NCI-H128 (cell line): ENCODE results near the gene CLPSL2.

Experiments used
- DNase-seq: peaks from one replicate; lab custom pipeline; 2025; ENCODE audit not compliant: unreplicated experiment; lab: John Stamatoyannopoulos, UW

The CLPSL2 gene

DNA sequence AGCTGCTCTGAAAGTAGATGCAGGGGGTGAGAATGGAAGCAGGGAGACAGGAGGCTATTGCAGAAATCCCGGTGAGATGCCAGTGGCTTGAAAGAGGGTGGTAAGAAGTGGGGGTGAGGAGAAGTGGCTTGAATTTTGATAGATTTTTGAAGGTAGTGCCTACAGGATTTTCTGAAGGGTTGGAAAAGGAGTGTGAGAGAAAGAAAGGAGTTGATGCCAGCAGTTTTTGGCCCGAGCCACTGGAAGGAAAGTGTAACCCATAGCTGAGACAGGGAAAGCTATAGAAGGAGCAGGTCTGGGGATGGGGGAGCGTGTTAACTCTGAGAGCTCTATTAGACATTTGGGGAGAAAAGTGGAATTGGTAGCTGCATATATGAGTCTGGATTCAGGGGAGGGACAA lies 29.9 kb upstream of the CLPSL2 start:
- no peak for DNase-seq

DNA sequence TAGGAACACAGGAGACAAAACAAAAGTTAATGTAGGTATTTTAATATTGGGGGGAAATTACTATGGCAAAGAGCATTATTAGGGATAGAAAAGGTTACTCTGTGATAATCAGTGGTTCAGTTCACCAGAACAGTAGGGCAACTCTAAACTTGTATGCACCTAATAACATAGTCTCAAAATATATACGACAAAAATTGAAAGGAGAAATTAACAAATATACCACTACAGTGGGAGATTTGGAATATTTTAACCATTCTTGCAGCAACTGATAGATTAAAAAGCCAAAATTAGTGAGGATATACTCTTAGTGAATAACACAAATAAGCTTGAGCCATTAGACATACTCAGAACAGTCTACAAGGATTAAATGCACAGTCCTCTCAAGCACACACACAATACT lies 28.5 kb upstream of the CLPSL2 start:
- no peak for DNase-seq

DNA sequence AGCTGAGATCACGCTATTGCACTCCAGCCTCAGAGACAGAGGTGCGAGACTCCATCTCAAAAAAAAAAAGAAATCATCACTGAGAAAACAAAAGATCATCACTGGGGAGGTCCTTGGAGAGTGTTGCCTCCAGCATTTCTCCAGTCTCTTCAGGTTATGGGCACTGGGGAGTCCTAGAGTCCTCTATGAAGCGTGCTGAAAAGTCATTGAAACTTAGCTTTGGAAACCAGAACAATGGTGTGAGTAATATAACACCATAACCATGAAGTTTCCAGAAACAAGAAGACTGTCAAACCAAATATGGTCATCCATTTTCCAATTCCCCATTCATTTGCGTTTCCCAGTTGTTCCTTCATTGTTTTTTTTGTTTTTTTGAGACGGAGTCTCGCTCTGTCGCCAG lies 25.8 kb upstream of the CLPSL2 start:
- no peak for DNase-seq

DNA sequence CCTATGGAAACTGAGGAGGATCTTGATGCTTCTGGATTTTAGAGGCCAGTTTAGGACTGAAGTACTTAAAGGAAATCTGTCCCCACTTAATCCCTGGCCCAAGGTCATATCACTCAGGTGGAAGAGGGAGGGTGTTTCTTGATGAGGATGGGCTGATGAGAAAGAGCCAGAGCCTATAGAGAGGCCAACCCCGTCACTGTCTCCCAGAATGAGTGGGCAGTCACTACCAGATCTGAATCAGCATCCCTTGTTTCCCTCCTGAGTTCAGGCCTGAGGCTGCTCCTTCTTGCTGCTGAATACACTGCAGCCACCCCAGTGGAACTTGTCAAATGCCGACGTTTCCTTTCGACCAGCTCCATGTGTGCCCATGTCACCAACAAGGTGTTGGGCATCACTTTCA lies 24.8 kb upstream of the CLPSL2 start:
- DNase-seq: no peak

DNA sequence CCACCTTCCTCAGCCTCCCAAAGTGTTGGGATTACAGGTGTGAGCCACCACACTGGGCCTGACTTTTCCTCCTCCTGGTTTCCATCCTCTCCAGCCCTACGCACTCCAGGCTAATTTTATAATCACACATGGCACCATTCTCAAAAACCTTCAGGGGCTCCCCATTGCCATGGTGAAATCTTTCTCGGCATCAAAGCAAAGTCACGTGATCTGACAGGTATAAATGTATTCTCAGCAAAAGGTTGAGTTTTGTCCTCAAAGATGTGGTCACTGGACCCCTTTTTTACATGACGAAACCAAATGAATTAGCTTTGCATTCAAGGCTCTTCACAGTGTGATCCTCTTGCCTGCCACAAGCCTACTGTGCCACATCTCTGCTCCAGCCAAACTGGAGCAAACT lies 24.1 kb upstream of the CLPSL2 start:
- no peak for DNase-seq

DNA sequence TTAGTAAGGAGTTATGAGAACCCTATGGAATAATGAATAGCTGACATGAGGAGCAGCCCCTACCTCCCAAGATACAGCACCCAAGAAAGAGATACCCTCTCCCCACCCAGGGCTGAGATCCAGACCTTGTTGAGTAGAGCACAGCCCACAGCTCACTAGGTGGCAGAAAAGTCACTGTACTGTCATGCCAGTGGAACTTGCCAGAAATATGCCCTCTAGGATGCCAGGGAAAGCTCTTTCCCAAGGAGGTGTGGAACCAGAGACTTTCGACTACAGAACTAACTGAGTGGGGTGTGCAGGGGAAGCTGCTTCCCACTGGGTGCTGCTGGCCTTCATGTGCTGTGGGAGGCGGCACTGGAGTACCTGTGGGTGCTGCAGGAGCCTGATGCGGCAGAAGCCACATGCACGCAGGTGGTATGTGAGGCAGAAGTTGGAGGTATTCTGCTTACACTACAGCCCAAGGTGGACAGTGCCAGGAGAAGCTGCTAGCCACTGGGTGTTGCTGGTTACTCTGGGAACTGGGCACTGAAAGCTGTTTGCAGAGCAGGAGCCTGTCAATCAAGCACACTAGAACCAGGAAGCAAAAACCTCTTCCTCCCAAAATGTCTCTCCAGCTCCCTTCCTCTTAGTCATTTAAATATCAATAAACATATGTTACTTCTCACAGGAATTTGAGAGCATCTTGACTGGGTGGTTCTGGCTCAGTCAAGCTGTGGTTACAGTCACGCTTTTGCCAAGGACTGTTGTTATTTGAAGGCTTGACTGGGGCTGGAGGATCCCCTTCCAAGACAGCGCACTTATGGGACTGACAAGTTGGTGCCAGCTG lies 21.7 kb upstream of the CLPSL2 start:
- peak; percentile 32 for DNase-seq

DNA sequence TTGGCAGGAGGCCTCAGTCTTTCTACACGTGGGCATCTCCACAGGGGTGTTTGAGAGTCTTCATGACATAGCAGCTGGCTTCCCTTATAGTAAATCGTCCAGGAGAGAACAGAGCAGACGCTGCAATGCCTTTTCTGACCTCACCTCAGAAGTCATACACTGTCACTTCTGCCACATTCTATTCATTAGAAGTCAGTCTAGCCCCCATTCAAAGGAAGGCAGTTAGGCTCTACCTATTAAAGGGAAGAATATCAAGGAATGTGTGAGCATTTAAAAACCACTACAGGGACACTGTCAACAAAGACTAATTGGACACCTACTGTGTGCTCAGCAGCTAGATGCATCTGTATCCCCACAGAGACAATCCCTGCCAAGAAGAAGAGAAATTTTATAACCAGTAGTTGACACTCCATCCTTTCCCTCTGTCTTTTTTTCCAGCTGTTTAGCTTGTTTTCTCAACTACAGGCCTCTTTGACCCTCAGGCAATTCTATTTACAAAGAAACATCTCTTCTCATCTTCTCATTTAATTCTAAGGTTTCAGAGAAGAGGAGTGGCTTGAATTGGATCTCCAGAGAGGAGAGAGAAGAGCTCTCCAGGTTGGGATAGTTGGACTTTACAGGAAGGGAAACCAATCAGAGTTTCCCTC lies 21.0 kb upstream of the CLPSL2 start:
- no peak for DNase-seq

DNA sequence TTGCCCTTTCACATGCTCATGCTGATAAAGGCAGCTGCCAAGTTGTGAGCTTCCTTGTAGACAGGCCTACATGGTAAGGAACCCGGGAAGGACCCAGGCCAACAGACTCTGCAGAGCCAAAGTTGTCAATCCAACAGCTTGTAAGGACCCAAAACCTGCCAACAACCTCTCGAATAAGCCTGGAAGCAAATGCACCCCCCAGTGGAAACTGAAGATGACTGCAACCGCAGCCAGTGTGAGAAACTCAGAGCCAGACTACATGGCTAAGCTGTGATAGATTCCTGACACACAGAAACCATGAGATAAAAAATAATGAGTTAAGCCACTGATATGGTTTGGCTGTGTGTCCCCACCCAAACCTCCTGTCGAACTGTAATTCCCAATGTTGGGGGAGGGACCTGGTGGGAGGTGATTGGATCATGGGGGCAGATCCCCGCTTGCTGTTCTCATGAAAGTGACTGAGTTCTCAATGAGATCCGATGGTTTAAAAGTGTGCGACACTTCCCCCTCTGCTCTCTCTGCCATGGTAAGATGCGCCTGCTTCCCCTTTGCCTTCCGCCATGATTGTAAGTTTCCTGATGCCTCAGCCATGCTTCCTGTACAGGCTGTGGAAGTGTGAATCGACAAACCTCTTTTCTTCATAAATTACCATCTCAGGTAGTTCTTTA lies 18.8 kb upstream of the CLPSL2 start:
- no peak for DNase-seq

DNA sequence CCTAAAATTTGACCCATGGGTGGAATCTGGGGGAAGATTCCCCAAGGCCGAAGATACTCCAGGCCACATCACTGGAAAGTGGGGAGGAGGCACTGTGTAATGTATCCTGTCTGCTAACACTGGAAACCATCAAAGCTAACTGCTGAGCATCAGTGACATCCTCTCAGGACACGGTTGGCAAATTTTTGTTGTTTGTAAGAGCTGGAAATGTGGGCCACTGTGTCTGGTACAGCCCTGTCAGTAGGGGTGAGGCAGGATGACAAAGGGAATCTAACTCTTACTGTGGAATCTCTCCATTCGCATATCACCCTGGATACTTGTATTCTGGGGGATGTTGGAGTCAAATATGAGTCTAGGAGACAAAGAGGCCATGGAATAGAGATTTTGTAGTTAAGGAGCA lies 17.0 kb upstream of the CLPSL2 start:
- DNase-seq: no peak

DNA sequence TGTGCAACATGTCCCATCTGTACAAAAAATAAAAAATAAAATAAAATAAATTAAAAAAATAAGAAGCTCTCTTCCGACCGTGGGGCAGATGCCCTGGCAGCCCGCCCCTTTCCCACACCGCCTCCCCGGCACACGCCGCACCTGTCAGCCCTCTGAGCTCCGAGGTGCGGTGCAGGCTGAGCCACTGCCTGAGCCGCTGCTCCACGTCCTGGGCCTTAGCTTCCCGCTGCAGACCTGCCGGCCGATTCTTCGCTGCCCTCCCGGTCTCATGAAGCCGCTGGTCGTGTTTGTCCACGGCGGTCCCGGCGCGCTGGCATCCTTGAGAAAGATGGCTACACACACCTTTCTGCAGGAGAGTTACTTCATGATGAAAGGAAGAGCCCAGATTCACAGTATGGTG lies 10.7 kb upstream of the CLPSL2 start:
- no peak for DNase-seq

DNA sequence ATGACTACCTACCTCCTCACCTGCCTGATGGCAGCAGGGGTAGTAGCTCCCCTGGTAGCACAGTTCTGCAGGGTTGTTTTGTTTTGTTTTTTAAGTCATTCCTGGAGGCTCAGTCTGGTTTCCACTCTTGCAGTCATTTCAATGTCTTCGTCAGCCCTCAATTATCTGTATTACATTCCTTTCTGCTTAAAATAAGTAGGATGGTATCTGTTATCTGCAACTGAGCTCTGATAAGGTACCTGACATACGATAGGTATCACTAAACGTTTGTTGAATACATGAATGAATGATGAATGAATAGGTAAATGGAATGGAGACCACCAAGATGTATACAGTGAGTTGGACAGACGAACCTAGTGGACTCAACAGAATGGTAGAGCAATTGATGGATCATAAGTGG lies 7.2 kb upstream of the CLPSL2 start:
- DNase-seq: no peak

DNA sequence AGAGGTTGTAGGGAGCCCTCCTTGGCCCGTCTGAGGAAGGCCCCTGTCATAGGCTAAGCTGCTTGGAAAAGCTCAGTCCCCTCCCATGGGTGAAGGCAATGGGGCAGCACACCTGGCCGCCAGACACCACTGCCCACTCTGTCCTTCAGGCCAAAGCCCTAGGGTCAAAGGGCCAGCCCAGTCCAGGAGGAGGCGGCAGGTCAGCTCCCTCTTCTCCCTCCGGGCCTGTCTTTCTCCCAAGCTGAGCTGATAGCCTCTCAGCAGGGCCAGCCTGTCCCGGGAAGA lies 5.1 kb upstream of the CLPSL2 start:
- no peak for DNase-seq

DNA sequence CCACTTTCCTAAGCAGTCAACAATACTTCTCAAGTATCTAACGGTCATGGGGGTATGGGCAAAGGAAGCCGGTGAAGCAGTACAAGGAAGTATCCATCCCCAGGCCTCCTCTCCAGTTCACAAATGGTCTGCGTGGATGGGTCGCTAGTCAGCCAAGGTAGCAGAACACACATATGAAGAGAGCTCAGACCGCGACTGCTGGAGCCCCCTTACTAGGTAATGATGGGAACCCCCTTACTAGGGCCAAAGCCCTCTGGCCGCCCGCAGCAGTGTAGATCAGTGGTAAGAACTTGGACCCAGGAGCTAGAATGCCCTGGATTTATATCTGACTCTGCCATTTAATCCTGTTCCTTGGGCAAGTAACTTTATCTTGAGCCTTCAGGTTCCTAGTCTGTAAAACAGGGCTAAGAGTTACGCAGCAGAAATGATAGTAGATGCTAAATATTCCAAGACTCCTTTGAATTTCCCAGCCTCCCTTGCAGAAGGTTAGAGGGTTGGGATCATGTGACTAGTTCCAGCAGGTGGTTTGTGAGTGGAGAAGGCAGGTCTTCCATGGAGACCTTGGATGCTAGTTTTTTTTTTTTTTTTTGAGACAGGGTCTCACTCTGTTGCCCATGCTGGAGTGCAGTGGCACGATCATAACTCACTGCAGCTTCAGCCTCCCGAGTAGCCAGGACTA lies 2.1 kb upstream of the CLPSL2 start:
- DNase-seq: no peak

DNA sequence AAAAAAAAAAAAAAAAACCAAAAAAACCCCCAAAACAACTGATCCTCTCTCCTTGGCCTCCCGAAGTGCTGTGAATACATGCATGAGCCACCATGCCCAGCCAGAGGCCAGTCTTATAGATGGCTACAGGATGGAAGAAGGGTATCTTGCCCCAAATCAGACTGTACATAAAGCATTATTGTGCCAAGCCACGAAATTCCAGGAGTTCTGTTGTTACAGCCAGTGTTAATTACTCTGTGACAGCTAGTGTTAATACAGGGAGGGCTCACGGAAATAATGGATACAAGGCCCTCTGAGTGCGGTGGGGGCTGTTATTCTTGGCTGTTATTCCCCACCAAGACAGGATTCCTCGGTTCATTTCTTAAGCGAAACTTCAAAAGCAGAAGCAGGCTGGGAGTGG lies 1.4 kb upstream of the CLPSL2 start:
- no peak for DNase-seq

DNA sequence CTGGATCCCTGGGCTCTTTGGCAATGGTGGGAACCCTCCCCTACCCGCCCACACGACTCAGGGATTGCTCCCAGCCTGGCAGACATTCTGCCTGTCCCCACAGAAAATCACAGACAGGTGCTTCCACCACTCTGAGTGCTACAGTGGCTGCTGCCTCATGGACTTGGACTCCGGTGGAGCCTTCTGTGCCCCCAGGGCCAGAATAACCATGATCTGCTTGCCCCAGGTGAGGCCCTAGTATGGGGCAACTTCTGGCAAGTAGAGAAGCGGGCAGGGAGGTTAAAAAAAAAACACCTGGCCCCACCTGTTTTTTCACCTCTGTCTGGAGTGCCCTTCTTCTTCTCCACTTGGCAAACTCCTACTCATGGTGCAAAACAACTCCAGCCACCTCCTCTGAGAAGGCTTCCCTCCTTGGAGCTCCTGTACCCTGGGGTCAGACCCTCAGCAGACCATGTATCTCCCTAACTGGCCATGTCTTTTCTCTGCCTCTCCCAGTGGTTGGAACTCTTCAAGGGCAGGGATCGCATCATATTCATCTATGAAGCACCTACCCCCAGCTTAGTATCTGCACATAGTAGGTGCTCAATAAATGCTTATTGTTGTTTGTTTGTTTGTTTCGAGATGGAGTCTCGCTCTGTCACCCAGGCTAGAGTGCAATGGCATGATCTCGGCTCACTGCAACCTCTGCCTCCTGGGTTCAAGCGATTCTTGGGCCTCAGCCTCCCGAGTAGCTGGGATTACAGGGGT lies 1.1 kb downstream of the CLPSL2 start:
- no peak for DNase-seq

DNA sequence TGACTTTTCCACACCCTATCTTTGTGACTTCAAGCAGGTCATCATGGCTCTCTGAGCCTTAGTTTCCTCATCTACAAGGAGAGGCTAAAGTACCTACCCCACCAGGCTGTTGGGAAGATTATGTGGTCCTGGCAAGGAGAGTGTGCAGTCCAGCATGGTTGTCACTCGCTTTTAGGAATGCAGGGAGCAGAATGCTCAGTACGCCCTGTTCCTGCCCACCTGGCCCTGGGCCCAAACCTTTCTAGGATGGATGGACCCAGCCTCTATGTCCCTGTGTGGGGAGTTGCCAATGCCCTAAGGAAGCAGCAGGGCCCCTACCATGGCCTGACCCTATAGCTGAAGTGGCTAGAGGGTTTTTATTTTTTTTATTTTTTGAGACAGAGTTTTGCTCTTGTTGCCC lies 2.0 kb downstream of the CLPSL2 start:
- DNase-seq: no peak

DNA sequence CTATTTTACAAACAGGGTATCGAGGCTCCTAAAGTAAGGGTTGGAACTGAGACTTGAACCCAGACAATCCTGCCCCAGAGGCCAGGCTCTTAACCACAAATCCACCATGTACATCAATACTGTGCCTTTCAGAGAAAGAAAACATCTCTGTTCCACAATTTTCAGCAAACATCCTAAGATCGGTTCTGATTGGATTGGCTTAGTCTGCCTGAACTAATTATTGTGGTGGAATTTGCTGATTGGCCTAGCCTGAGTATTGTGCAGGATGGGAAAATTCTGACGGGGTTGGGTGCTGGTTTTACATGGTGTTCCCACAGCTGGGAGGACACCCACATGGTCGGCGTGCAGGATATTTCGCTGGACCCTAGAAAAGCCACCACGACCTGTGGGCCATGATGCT lies 4.3 kb downstream of the CLPSL2 start, which contains the start of gene CLPSL1:
CLPSL1 (plus strand) TSS at position 301 of the 400 bp plus-strand sequence; CDS start at position 393, 92 bp downstream.
- DNase-seq: no peak

DNA sequence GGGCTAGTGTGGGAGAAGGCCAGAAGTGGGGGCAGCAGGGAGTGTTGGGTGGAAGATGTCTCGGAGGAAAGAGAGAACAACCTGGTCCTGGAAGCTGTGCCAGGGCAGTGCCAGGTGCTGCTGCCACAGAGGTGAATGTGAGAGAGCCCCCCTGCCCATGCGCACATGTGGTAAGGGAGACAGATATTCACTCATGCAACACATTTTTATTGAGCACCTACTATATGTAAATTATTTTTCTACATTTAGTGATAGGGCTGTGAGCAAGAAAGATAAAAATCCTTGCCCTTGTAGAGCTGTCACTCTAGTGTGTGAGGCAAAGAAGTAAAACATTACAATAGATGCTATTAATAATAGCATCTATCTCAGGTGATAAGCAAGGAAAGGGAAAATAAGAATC lies 4.9 kb downstream of the CLPSL2 start:
- no peak for DNase-seq

DNA sequence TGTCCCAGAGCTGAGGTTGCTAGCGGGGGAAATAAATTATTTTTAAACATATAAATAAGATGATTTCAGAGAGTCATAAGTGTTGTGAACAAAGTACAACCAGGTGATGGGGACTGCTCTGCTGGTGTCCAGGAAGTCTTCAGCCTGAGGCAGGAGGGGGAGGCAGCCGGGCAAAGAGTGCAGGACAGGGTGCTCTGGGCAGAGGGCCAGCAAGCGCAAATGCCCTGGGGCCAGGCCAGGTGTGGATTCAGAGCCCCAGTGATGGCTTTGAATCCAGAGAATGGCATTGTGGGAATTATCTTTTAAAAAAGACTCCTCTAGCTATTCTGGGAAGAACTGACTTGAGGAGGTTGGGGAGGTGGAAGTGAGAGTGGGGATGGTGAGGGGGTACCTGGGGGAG lies 6.0 kb downstream of the CLPSL2 start:
- no peak for DNase-seq

DNA sequence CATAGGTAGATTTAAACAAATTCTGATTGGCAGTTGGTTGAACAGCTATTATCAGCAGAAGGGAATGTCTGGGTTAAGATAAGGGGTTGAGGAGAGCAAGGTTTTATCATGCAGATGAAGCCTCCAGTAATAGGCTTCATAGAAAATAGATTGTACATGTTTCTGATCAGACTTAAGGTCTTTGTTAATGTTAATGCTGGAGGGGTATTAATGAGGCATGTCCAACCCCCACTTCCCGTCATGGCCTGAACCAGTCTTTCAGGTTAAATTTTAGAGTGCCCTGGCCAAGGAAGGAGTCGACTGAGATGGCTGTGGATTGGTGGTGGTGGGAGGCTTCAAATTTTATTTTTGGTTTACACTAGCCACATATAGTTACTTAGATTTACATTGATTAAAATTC lies 7.8 kb downstream of the CLPSL2 start:
- DNase-seq: no peak

DNA sequence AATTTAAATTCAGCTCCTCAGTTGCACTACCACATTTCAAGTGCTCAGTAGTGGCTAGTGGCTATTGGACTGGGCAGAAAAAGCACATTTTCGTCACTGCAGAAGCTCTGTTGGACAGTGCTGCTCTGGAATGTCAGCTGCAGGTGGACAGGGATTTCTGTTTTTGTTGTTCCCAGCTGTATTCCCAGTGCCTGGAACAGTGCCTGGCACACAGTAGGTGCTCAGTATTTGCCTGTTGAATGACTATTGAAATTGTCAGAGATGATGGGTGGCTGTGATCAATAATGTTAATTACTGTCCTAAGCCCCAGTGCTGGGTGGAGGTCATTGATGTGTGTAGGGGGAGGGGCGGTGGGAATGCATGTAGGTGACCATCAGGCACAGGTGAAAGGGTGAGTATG lies 9.9 kb downstream of the CLPSL2 start:
- DNase-seq: no peak
